Fibroblast of villous mesenchyme (primary cell): ENCODE data around the gene CRTAC1. TPM values are rescaled to one million over a fixed set of nuclear protein-coding genes. Genes with fewer than 3 reads are reported as not detected.

ENCODE experiments used
- DNase-seq: peaks from one replicate; pipeline ENCODE4 v3.0.0-alpha.2; 2010; ENCODE audit warnings: low read depth
- H3K4me3 ChIP-seq: 2 replicates; pipeline ENCODE4 v1.5.1; 2011; ENCODE audit warnings: low read depth, mild to moderate bottlenecking, low read length
- CTCF ChIP-seq: IDR thresholded peaks from 2 replicates; pipeline ENCODE4 v1.5.1; 2012; ENCODE audit warnings: low read depth, mild to moderate bottlenecking, low read length; ENCODE audit not compliant: insufficient read depth
- total RNA-seq: library from RNA; depleted of rRNA; stranded (reverse); fragments of >200 nt; gene quantifications from 2 replicates; pipeline ENCODE4 v1.2.3, GENCODE V29; 2012

The CRTAC1 gene
- total RNA-seq, 1 donor = not detected

DNA sequence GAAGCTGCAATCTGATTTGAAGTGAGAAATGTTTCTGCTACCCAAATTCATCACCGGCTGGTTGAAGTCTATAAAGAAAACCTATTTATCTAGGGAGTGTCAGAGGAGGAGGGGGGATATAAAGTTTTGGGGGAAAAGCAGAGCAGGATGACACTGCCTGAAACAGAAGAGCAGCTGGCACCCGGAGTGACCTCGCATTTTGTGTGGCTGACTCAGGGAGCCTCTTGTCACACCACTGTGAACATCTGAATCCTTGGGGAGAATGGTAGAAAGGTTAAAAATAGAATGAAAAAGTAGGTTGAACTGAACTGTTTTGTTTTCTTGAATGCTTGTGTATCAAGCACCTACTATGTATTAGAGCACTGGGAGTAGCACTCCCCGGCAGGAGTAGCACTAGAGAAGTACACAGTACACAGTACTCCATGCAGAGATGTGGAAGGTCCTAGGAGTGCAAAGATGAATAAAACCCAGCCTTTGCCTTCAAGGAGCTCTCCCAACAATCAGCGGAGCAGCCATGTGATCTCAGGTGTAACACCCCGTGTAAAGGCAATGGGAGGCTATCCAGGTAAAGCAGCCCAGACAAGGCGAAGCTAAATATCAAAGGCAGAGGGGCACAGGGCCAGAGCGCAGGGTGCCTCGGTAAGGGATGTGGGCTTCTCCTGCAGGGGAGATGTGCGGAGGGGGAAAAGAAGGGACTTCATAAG, 13.5 kb downstream of the CRTAC1 start:
- DNase-seq = no peak
- no peak overlapping the region for H3K4me3 ChIP-seq
- TF ChIP-seq CTCF = no peak

GRCh38 chr10:98013776-98014175, 16.6 kb downstream of the CRTAC1 start:
- no peak overlapping the region for H3K4me3 ChIP-seq
- no peak for DNase-seq
- no peak for TF ChIP-seq CTCF

DNA sequence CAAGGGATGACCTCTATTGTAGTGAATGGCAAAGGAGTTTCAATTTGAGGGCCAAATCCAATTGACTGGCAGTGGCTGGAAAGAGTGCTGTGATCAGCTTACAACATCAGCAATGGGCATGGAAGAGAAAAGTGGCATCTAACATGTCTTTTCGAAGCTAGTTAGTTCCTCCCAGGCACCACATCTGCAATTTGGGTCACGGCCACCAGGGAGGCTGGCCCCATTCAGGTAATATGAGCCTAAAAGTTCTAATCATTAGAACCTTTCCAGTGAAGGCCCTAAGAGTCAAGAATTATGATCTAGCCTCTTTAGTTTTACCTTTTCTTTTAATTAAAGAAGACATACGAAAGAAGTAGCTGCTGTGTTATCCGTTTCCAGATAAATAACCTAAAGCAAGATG, 17.3 kb downstream of the CRTAC1 start:
- no peak for DNase-seq
- no peak for TF ChIP-seq CTCF
- H3K4me3 ChIP-seq = no peak overlapping the region

DNA sequence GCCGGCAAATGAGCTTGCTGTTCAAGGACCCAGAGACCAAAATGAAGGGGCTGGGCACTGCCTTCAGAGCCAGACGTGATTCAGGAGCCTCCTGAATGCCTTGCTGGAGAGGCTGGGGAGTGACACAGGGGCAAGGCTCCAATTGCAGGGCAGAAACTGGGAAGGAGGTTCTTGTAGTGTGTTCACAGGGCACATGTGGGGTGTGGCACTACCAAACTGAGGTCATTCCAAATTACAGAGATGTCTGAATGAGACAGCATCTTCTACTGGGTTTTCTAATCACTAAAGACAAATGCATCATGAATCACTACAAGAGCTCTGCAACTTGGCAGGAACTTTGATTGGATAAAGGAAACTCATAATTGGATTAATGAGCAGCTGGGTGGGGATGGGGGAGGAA, 17.8 kb downstream of the CRTAC1 start:
- DNase-seq = no peak
- TF ChIP-seq CTCF = no peak
- H3K4me3 ChIP-seq = no peak overlapping the region

DNA sequence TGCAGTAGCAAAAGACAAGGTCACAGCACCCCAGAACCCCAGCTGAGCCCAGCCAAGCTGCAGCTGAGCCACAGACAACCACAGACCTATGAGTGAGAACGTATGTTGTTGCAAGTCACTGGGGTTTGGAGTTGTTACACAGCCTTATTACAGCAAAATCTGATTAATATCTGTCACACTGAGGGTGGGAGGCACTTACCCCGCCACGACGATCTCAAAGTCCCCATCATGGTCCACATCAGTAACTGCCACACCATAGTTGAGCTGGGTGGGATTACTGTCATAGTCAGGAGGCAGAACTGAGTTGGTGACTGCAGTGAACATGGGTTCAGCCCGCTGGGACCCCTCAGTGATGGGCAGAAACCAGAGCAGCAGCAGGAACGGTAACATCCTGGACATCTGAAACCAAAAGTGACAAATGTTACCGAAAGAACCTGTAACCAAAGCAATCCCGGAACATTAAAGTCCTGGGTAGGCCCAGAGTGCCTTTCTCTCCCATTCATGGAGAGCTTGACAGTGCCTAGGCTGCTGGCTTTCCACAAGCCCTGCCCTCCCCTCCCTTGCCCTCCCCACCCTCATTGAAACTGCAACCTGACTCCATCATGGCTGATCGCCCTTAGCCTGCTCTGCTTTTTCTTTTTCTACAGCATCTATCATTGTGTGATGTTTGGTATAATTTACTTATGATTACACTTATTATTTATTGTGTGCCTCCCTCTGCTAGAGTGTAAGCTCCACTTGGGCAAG, 19.3 kb downstream of the CRTAC1 start:
- no peak for TF ChIP-seq CTCF
- DNase-seq = no peak
- H3K4me3 ChIP-seq = no peak overlapping the region

DNA sequence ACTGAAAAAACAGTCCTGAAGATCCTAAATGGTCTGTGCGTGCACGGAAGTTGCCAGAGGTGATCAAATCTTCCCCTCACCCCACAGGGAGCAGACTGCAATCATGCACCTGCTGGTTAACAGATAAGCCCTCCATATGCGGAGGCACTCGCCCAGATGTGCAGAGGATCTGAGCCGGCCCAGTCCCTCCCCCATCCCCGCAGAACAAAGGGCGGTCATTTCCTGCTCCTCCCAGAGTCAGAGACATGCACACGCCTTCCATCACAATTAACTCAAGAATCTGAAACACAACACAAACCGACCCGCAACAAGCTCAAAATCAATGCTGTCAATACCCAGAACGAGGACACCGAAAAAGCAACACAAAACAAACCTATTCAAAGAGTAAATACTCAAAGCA, 24.2 kb downstream of the CRTAC1 start:
- no peak for DNase-seq
- no peak for TF ChIP-seq CTCF
- no peak overlapping the region for H3K4me3 ChIP-seq
